Bronchial epithelial cell (primary cell): ENCODE data around the gene DEF6. TPM values are rescaled to one million over a fixed set of nuclear protein-coding genes. Genes with fewer than 3 reads are reported as not detected.

ENCODE experiments used
- DNase-seq: peaks from one replicate; pipeline ENCODE4 v3.0.0-alpha.2; 2010; ENCODE audit warnings: low read depth
- FAIRE-seq: peaks from 2 replicates; lab custom pipeline; 2011; peaks lifted over from hg19 to GRCh38; lab: Jason Lieb, UNC
- H3K27me3 ChIP-seq: 2 replicates; pipeline ENCODE4 v1.5.1; 2011; ENCODE audit warnings: low read length; ENCODE audit not compliant: control insufficient read depth, insufficient read depth
- H3K36me3 ChIP-seq: 2 replicates; pipeline ENCODE4 v1.5.1; 2011; ENCODE audit warnings: low read length; ENCODE audit not compliant: control insufficient read depth, insufficient read depth
- H3K4me3 ChIP-seq: 2 replicates; pipeline ENCODE4 v1.5.1; 2011; ENCODE audit warnings: mild to moderate bottlenecking, low read depth, low read length, control low read depth
- total RNA-seq: library from RNA; depleted of rRNA; stranded (reverse); fragments of >200 nt; gene quantifications from 2 replicates; pipeline ENCODE4 v1.2.1, GENCODE V29; 2014
- TF ChIP-seq, protein P1 (sequence below): IDR thresholded peaks from 2 replicates; pipeline ENCODE4 v1.5.1; 2011; ENCODE audit warnings: mild to moderate bottlenecking, moderate library complexity, low read length, control low read depth, inconsistent platforms; ENCODE audit not compliant: insufficient read depth, severe bottlenecking

DEF6 gene
- total RNA-seq, 1 donor from 2014 or later = 25.0 TPM

DNA sequence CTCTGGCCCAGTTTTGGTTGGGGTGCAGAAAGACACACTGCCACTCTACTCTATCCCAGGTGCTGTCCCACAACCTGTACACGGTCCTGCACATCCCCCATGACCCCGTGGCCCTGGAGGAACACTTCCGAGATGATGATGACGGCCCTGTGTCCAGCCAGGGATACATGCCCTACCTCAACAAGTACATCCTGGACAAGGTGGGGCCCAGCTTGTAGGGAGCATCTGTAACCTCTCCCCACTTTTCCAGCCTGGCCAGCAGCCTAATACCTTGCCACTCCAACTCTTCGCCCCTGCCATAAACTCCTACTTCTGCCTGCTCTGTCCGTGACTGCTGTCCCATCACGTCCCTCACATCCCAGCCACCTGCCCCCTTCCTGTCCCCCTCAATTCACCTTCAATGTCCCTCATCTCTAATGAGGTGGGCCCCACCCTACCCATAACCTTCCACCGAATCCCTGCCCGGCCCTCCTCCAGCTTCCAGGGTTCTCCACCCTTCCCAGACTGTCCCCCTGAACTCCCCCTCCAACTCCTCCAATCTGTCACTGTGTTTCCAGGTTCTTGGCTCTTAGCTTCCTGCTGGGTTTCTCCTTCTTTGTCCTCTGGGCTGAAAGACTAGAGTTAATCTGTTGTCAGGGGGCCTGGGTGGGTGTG lies 12.1 kb downstream of the DEF6 start:
- FAIRE-seq (no peak), DNase-seq (no peak)
- Histone ChIP-seq H3K4me3 (no peak overlapping the region), H3K27me3 (no peaks in the 10 kb centered on the region), H3K36me3 (peaks cover 16% of the 10 kb centered on the region)
- TF ChIP-seq, protein P1, sequence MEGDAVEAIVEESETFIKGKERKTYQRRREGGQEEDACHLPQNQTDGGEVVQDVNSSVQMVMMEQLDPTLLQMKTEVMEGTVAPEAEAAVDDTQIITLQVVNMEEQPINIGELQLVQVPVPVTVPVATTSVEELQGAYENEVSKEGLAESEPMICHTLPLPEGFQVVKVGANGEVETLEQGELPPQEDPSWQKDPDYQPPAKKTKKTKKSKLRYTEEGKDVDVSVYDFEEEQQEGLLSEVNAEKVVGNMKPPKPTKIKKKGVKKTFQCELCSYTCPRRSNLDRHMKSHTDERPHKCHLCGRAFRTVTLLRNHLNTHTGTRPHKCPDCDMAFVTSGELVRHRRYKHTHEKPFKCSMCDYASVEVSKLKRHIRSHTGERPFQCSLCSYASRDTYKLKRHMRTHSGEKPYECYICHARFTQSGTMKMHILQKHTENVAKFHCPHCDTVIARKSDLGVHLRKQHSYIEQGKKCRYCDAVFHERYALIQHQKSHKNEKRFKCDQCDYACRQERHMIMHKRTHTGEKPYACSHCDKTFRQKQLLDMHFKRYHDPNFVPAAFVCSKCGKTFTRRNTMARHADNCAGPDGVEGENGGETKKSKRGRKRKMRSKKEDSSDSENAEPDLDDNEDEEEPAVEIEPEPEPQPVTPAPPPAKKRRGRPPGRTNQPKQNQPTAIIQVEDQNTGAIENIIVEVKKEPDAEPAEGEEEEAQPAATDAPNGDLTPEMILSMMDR = no peak

- Histone ChIP-seq H3K27me3 (no peaks in the 10 kb centered on the region), H3K36me3 (peaks cover 16% of the 10 kb centered on the region), H3K4me3 (no peak overlapping the region)
- TF ChIP-seq, protein P1 = no peak
- DNase-seq = no peak
- FAIRE-seq = no peak
Measured at GRCh38 chr6:35310265-35310831, 12.7 kb downstream of the DEF6 start.

GRCh38 chr6:35311390-35312075 lies 13.9 kb downstream of the DEF6 start:
- H3K36me3 ChIP-seq = peaks cover 16% of the 10 kb centered on the region
- H3K4me3 ChIP-seq = no peak overlapping the region
- no peaks in the 10 kb centered on the region for H3K27me3 ChIP-seq
- TF ChIP-seq, protein P1 = no peak
- no peak for DNase-seq
- FAIRE-seq = no peak

- no peak for DNase-seq
- TF ChIP-seq, protein P1 = no peak
- no peak for FAIRE-seq
- Histone ChIP-seq H3K27me3 (no peaks in the 10 kb centered on the region), H3K4me3 (no peak overlapping the region), H3K36me3 (peaks cover 16% of the 10 kb centered on the region)
Measured at GRCh38 chr6:35312076-35312800, 14.6 kb downstream of the DEF6 start.

DNA sequence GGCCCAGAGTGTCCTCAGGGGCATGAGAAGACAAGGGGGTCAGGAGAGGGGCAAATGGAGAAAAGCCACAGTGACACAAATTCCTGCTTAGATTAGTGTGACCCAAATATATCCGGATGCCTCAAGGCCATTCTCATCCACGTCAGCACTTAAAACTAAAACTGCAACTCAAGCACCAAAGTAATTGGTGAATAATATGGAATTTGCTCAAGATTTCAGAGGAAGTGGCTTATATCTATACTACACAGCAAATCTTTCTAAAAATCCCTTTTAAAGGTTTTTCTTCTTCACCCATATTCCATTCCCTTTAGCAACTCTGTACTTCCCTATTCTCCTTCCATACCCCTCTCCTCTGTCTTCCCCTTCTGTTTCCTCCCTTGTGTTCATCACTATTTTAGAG lies 15.2 kb downstream of the DEF6 start:
- DNase-seq (no peak), FAIRE-seq (no peak)
- TF ChIP-seq, protein P1 = no peak
- Histone ChIP-seq H3K36me3 (peaks cover 17% of the 10 kb centered on the region), H3K27me3 (no peaks in the 10 kb centered on the region), H3K4me3 (no peak overlapping the region)
